Measurements from ENCODE around the gene DDX43. TPM values are rescaled to one million over a fixed set of nuclear protein-coding genes. Genes with fewer than 3 reads are reported as not detected.
"Not testable (repeated sequence)": the region's sequence is repeated elsewhere in the genome, so short reads cannot be mapped to it uniquely, and the experiment has no call there.

Gene DDX43
- total and polyA plus RNA-seq, 4 donors: 0.13 to 0.75 (median 0.22) TPM

DNA sequence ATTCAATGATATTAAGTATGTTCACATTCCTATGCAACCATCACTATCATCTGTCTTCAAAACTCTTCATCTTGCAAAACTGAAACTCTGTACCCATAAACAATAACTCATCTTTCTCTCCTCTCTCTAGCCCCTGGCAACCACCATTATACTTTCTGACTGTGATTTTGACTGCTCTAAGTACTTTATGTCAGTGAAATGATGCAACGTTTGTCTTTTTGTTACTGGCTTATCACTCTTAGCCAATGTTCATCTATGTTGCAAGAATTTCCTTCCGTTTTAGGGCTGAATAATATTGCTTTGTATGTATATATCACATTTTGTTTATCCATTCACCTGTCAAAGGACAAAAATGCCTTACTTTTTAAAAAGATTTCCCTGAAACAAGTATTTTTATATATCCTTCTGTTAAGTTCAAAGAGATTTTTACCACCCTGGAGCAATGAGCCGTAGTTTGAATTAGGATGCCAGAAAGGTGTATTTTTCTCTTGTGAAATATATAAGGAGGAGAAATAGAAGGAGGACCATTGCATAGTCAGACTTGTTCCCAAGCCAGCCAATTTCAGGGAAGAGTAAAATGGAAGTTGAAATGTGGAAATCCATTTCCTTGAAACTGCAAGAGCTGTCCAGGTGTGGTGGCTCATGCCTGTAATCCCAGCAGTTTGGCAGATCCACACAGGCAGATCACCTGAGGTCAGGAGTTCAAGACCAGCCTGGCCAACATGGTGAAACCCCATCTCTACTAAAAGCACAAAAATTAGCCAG lies 61.4 kb downstream of the DDX43 start:
- H3K9me3 ChIP-seq (ENCODE audit: control insufficient read depth in 4 of 4, low read length in 3 of 4): no peaks in the 10 kb centered on the region
- no peak overlapping the region for H3K9ac ChIP-seq (ENCODE audit: low read depth in 1 of 2, low read length in 2 of 2)
- TF ChIP-seq GABPA (IDR thresholded peaks at IDR 0.05 in 1 of 2, conservative IDR thresholded peaks at IDR 0.05 in 1 of 2) (no peak), TAF1 (conservative IDR thresholded peaks at IDR 0.05) (no peak), YY1 (IDR thresholded peaks at IDR 0.05) (peak; percentile 62), HNF4A (conservative IDR thresholded peaks at IDR 0.05) (peak; percentile 17 to 27)
- TF ChIP-seq, protein P1, sequence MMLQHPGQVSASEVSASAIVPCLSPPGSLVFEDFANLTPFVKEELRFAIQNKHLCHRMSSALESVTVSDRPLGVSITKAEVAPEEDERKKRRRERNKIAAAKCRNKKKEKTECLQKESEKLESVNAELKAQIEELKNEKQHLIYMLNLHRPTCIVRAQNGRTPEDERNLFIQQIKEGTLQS (IDR thresholded peaks at IDR 0.05): peak; percentile 77
- no peak overlapping the region for H3K4me3 ChIP-seq (ENCODE audit: low read depth in 1 of 3, low read length in 3 of 3)
- peaks cover 0 to 11% (median 8%) of the 10 kb centered on the region in 4 donors for H3K4me1 ChIP-seq (ENCODE audit: control insufficient read depth in 4 of 4, insufficient read depth in 4 of 4, low read length in 3 of 4)
- no peaks in the 10 kb centered on the region for H3K27me3 ChIP-seq (ENCODE audit: control insufficient read depth in 4 of 4, insufficient read depth in 4 of 4, low read length in 3 of 4)
- no peaks in the 10 kb centered on the region for H3K36me3 ChIP-seq (ENCODE audit: control insufficient read depth in 4 of 4, insufficient read depth in 3 of 4, low read depth in 1 of 4, low read length in 3 of 4)
- H3K27ac ChIP-seq (ENCODE audit: low read depth in 1 of 2, low read length in 2 of 2): no peak overlapping the region
- DNase-seq (ENCODE audit: low spot score): no peak
- 35% methylated on average over 3 of the region's 3 CpGs for WGBS

DNA sequence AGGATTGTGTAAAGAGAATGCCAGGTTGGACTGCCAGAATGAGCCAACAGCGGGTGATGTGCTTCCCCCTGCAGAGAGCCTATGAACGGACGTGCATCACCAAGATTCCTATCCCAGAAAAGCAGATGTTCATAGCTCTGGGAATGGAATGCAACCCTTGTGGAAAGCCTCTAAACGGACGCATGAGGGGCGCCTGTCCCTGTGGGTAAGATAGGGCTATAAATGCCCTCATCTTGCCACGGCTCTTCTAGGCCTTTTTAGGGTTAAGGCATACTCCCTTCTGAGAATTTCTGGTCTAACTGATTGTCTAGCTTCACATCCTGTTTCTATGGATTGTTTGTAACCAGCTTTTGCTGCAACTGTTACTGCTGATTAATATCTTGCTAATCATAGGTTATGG lies 64.8 kb downstream of the DDX43 start:
- H3K27me3 ChIP-seq (ENCODE audit: control insufficient read depth in 4 of 4, insufficient read depth in 4 of 4, low read length in 3 of 4); H3K9ac ChIP-seq (ENCODE audit: low read depth in 1 of 2, low read length in 2 of 2); H3K9me3 ChIP-seq (ENCODE audit: control insufficient read depth in 4 of 4, low read length in 3 of 4); H3K27ac ChIP-seq (ENCODE audit: low read depth in 1 of 2, low read length in 2 of 2); H3K36me3 ChIP-seq (ENCODE audit: control insufficient read depth in 4 of 4, insufficient read depth in 3 of 4, low read depth in 1 of 4, low read length in 3 of 4); H3K4me3 ChIP-seq (ENCODE audit: low read depth in 1 of 3, low read length in 3 of 3); DNase-seq (ENCODE audit: low spot score): not testable (repeated sequence)
- 86% methylated on average over 7 of the region's 7 CpGs for WGBS
- H3K4me1 ChIP-seq (ENCODE audit: control insufficient read depth in 4 of 4, insufficient read depth in 4 of 4, low read length in 3 of 4): peaks cover 2 to 13% (median 7%) of the 10 kb centered on the region in 4 donors

DNA sequence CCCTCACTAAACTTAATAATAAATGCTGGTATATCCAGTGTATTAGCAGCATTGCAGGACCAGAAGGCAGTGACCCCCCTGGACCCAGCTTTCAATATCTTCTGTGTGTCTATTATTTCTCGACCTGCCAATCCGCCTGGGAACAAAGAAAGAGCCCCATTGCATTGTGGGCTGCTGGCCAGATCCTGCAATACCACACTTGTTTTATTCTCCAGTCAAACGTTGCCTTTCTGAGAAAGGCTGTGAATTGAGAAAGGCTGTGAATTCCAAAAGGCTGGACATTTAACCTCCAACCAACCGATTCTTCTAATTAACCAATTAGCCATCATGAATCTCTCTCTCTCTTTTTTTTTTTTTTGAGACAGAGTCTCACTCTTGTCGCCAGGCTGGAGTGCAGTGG lies 65.4 kb downstream of the DDX43 start:
- no peak for TF ChIP-seq GABPA (IDR thresholded peaks at IDR 0.05 in 1 of 2, conservative IDR thresholded peaks at IDR 0.05 in 1 of 2)
- no peak for TF ChIP-seq SP1 (IDR thresholded peaks at IDR 0.05)
- TF ChIP-seq, protein P2, sequence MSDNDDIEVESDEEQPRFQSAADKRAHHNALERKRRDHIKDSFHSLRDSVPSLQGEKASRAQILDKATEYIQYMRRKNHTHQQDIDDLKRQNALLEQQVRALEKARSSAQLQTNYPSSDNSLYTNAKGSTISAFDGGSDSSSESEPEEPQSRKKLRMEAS (IDR thresholded peaks at IDR 0.05): no peak
- no peak for TF ChIP-seq TAF1 (conservative IDR thresholded peaks at IDR 0.05)
- no peak for TF ChIP-seq HNF4G (IDR thresholded peaks at IDR 0.05)
- TF ChIP-seq RXRA (IDR thresholded peaks at IDR 0.05): no peak
- TF ChIP-seq, protein P3, sequence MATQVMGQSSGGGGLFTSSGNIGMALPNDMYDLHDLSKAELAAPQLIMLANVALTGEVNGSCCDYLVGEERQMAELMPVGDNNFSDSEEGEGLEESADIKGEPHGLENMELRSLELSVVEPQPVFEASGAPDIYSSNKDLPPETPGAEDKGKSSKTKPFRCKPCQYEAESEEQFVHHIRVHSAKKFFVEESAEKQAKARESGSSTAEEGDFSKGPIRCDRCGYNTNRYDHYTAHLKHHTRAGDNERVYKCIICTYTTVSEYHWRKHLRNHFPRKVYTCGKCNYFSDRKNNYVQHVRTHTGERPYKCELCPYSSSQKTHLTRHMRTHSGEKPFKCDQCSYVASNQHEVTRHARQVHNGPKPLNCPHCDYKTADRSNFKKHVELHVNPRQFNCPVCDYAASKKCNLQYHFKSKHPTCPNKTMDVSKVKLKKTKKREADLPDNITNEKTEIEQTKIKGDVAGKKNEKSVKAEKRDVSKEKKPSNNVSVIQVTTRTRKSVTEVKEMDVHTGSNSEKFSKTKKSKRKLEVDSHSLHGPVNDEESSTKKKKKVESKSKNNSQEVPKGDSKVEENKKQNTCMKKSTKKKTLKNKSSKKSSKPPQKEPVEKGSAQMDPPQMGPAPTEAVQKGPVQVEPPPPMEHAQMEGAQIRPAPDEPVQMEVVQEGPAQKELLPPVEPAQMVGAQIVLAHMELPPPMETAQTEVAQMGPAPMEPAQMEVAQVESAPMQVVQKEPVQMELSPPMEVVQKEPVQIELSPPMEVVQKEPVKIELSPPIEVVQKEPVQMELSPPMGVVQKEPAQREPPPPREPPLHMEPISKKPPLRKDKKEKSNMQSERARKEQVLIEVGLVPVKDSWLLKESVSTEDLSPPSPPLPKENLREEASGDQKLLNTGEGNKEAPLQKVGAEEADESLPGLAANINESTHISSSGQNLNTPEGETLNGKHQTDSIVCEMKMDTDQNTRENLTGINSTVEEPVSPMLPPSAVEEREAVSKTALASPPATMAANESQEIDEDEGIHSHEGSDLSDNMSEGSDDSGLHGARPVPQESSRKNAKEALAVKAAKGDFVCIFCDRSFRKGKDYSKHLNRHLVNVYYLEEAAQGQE (IDR thresholded peaks at IDR 0.05): no peak
- TF ChIP-seq JUND (IDR thresholded peaks at IDR 0.05): no peak
- Histone ChIP-seq H3K9me3 (ENCODE audit: control insufficient read depth in 4 of 4, low read length in 3 of 4) (no peaks in the 10 kb centered on the region), H3K4me1 (ENCODE audit: control insufficient read depth in 4 of 4, insufficient read depth in 4 of 4, low read length in 3 of 4) (peaks cover 2 to 13% (median 7%) of the 10 kb centered on the region in 4 donors), H3K36me3 (ENCODE audit: control insufficient read depth in 4 of 4, insufficient read depth in 3 of 4, low read depth in 1 of 4, low read length in 3 of 4) (no peaks in the 10 kb centered on the region), H3K27me3 (ENCODE audit: control insufficient read depth in 4 of 4, insufficient read depth in 4 of 4, low read length in 3 of 4) (no peaks in the 10 kb centered on the region), H3K27ac (ENCODE audit: low read depth in 1 of 2, low read length in 2 of 2) (no peak overlapping the region), H3K9ac (ENCODE audit: low read depth in 1 of 2, low read length in 2 of 2) (no peak overlapping the region), H3K4me3 (ENCODE audit: low read depth in 1 of 3, low read length in 3 of 3) (no peak overlapping the region)
- WGBS: 73% methylated on average over 5 of the region's 5 CpGs
- no peak for DNase-seq (ENCODE audit: low spot score)

Data from liver (tissue), 9 donors.